HG03575 (cell line): ENCODE measurements around the gene OR52L1.

Source experiments
- ATAC-seq: cut with Tn5 transposase; IDR thresholded peaks from one replicate; pipeline ENCODE4 v1.9.1; 2021; ENCODE audit not compliant: unreplicated experiment, insufficient number of reproducible peaks, low FRiP score; ENCODE audit errors: extremely low read depth

Gene OR52L1

DNA sequence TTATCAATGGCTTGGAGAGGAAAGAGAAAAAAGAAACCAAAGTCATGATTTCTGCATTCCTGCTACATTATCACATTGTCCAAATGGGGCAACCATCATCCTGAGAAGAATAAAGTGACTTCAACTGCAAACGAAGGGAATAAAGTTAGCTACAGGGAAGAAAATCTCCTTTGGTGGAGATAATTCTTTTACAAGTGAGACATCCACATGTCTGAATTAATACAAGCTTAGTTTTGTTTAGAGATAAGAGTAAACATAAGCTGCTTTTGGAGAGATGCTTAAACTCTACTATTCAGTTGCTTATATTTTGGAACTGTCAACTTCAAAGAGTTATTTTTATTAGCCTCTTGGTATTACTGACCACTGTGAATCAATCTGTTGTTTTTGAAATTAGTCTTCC lies at the start of gene OR52L1:
Gene OR52L1, minus strand, starts transcription at position 101 of the 400 bp plus-strand sequence. Its CDS starts 55 bp downstream, at position 46.
- ATAC-seq = no peak

DNA sequence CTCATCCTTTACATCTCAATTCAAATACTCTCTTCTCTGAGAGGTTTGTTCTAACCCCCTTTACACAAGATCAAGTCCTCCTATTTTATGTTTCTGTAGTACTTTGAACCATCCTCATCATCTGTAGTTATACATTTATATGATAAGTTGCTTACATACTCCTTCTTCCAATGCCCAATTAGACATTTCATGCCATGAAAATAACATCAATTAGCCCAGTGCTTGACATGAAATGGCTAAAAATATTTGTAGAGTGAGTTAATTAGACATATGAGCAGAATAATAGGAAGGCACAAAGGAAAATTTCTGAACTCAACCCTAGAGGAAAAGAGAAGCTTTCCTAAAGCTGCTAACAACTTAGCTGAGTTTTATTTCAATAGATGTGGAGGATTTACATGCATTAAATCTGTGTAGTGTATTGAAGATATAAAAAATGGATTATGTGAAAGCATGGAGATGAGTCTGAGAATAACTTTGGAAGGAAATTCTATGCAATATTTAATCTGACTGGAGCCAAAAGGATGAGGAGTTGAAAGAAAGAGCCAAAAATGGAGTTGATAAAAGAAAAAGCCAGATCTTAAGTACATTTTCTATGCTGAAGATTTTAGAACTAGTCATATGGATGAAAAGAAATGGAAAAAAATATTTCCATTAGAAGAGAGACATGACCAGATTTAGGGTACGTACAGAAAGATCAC lies 44.1 kb upstream of the OR52L1 start, which contains the start of gene OR56A1:
Gene OR56A1, minus strand, starts transcription at position 51 of the 698 bp plus-strand sequence. CDS start 3,066 bp downstream, outside the sequence.
- ATAC-seq = no peak

DNA sequence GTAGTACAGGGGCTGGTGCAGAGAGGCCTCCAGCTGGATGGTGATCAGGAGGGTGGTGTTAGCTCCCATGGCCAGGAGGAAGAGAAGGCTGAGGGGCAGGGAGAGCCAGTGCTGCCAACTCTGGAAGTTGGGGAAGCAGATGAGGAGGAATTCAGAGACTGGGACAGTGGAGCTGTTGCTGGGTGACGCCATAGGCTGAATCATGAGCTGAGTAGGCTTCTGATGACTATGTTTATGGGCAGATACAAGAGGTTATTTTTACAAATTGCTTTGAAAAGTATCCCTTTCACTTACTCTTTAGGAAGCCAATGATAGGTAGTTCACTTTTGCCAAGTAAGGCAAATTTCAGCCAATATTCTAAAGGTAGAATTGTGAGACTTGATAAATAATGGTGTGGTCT lies 40.7 kb upstream of the OR52L1 start:
- no peak for ATAC-seq

DNA sequence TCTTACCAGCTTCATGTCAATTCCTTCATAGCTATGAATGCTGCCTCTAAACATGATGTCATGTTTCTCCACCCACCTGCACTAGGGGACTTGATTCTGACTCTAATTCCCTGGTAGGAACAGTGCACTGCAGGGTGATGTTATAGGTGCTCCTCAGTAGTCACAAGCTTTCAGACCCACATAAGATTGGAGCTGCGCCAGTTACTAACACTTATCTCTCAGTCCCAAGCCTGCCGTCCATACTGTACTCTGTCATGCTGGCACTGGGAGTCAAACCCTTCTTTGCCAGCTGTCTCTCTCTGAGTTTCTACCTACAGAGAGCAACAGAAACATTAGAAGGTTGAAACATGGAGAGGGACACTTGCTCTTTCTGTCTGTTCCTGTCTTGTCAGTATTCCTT lies 38.3 kb upstream of the OR52L1 start:
- ATAC-seq = no peak

DNA sequence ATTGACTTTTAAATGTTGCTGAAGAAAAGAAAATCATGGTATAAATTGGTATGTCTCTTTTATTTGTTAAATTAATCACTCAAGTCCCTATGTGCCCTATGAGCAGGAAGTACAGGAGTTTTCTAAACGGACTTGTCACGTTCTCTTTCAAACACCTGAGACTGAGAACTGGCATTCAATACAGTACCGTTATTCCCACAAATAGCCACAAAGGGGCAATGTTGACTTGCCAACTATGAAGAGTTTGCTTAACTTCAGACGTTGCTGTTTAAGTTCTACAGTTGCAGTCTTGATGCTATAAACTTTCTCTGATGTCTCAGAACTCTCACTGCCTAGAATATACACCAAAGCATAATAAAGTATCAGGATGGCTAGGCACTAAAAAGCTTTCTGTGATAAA lies 36.2 kb upstream of the OR52L1 start:
- no peak for ATAC-seq

DNA sequence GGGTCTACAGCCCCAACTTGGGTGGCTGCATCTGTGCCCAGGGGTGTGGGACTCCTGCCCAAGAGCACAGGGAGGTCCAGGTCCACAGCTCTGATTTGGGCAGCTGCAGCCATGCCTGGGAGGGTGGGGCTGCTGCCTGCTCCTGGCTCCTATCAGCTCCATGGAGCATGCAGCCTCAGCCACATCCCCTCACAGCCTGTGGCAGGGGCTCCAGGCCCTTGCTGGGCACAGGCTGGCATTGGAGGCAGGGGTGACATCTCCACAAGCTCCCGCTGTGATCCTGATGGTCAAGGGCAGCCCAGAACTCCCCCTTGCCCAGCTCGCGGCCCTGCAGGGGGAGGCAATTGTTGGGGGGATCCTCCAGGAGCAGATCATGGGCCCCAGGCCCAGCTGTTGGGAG lies 26.3 kb upstream of the OR52L1 start:
- ATAC-seq = no peak

DNA sequence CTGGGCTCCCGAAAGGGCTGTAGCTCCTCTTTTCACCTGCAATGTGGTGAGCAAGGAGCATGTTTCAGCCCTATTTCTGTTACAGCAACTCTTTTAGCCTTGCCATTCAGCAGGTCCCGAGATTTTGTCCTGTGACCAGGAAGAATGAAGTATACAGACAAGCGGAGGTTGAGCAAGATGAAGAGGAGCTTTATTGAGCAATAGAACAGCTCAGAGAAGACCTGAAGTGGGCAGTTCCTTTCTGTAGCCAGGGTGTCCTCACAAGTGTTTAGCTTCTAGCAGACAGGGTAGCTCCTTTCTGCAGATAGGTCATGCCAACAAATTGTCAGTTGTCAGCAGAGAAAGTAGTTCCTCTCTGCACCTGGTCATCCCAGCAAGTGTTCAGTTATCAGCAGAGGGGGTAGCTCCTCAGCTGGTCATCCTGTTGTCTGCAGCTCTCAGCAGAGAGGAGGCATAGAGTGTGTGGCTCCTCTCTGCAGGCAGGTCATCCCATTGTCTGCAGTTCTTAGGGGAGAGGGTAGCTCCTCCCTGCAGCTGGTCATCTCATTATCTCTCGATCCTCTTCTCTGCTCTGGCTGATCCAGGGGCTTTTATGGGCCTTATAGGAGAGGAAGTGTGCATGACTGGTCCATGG lies 25.4 kb upstream of the OR52L1 start:
- ATAC-seq = no peak

DNA sequence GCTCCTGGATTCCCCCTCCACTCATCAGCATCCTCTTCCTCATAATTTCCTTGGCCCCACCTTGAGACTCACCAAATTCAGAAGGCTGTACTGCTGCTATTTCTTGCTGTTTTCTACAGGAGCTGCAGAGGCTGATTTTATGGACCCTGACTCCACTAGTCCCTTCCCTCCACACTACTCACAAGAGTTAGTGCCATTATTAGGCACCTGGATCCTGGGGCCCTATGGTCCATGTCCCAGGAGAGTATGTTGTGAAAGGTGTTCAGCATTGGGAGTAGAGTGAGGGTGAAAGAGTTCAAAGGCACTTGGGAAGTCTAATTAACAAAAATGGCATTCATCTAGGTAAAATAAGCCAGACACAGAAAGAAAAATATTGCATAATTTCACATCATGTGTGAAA lies 20.1 kb upstream of the OR52L1 start, which contains the start of gene OR56A4:
Gene OR56A4, minus strand, starts transcription at position 101 of the 400 bp plus-strand sequence. CDS start 3,954 bp downstream, outside the sequence.
- ATAC-seq = no peak

DNA sequence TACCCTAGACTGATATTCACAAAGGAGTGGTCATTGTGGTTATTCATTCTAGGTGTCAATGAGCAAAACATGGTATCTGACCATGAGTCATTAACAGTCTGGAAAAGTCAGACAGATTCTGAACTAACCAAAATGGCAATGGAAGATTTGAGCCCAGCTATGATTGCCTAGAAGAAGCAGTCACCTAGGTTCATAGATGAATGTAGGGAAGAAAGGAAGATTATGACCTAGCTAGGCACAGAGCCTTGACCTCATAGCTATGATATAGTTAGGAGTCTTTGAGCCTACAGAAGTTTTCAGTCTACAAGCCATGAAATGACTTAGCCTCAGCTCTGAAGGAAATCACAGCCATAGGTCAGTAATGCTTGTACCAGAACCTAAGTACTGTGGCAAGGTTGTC lies 19.6 kb upstream of the OR52L1 start:
- ATAC-seq = no peak

DNA sequence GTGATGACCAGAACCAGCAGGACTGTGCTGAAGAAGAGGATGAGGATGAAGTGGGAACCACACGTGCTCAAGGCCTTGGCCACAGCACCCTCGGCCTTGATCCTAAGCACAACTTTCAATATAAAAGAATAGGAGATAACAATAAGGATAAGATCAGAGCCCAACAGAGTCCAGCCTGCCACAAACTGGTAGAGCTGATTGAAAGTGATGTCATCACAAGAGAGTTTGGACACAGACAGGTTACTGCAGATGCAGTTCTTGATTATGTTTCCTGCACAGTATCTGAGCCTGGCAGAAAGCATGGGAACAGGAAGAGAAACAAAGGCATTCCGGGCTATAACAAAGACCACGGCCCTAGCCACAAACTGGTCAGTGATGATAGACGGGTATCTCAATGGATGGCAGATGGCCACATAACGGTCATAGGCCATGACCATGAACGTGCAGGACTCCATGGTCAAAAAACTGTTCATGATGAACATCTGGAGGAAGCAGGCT lies 15.5 kb upstream of the OR52L1 start:
- no peak for ATAC-seq

DNA sequence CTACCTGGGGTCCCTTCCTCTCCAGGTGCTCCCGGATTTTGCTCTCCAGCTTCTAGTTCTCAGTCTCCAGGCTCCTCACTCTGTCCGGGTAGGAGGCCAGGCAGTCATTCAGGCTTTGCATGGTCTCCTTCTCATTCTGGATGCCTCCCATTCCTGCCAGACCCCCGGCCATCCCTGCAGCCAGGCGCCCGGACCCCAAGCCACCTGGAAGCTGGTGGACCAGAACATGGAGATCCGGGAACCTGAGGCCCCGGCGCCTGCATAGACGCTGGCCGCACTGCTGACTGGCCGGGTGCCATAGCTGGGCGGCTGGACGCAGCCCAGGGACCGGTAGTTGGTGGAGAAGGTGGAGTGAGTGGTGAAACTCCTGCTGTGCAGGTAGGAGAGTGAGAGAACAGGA lies 8.0 kb upstream of the OR52L1 start:
- no peak for ATAC-seq

DNA sequence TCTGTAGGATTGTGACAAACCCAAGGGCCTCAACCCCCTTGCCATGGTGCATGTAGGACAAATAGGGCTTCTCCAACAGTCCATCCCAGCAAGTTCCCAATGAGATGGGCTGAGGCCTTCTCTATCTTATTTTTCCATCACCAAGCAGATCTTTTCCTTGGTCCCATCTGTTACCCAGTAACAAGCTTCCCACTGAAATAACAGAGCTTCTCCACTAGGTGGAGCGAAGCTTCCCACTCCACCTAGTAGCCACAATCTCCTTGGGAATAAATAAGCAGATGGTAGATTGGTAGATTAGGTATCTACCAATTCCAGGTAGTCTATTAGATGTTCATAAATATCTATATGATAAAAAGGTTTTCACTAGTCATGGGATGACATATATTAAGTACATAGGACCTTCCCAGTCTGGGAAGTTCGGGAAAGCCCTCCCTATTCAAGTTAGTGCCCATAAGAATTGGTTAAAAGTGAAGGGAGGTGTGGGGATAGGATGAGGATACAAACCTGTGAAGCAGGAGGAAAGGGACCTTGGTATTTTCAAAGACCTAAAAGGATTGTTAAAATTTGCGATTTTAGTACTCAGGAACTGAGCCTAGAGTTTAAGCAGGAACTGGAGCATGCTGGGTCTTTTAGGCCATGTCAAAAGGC lies 5.9 kb upstream of the OR52L1 start:
- ATAC-seq = no peak

DNA sequence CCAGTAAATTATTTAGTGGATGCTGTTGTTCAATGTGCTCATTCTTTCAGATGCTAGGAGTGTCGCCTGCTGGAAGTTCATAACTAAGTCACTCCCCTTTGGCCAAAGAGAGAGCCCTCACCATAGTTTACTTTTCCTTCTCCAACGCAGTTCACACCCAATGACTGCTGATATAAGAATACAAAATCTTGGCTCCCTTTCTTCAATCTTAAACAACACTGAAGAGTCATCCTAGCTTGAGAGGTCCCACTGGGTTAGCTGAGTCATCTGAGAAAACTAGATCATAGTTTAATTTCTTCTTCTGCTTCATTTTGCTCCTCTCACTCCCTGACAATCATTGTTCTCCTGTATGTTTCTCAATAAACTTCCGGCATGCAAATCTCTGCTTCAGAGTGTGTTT lies 5.4 kb upstream of the OR52L1 start:
- ATAC-seq = no peak

DNA sequence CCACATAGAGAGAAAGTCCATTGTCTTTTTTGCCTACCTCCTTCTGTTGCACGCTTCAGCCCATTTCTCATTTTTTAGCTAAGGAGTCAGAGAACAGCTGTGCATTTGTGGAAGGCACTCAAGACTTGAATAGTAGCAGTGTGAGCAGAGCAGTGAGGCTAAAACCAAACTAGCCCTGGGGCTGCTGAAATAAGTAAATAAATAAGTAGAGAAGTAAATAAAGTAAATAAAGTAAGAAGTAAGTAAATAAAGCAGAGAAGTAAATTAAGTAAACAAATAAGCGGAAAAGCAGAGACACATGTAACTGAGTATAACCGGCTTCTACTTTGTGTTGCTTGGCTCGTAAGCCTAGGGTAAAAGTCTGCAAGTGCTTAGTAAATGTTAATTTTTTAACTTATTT lies 2.4 kb upstream of the OR52L1 start:
- ATAC-seq = no peak

DNA sequence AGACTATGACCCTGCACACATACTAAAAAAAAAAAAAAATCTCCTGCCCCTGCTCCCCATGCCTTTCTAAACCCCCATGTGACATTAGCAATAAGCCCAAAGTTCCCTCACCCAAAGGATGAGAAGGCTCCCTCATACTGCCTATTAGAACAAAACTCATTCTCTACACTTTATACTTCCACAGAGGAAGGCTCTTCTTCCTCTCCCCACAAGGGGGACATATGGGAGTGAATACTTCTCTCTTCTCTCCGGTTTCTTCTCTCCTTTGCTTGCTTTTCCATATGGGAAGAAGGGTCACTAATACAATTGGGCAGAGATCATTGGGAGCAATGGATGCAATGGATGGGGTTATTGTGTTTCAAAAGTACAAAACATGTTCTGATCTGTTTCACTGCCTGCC lies 3.3 kb downstream of the OR52L1 start:
- ATAC-seq = no peak

DNA sequence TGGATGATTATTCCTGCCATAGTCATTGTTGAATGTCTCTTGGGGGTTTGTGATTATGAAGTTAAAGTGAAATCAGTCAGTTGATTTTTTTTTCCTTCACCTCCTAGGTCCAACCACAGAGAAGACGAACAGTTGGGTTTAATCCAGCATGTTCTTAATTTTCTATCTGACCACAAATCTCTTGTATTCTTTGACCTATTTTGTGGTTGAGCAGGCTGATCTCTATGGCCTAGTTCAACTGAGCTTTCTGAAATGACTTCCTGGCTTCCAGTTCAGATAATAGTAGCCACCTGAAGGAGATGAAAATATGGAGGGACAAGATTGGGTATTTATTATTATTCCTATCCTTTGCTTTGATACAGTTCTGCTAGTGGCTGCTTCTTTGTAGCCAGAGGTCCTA lies 13.3 kb downstream of the OR52L1 start:
- ATAC-seq = no peak

DNA sequence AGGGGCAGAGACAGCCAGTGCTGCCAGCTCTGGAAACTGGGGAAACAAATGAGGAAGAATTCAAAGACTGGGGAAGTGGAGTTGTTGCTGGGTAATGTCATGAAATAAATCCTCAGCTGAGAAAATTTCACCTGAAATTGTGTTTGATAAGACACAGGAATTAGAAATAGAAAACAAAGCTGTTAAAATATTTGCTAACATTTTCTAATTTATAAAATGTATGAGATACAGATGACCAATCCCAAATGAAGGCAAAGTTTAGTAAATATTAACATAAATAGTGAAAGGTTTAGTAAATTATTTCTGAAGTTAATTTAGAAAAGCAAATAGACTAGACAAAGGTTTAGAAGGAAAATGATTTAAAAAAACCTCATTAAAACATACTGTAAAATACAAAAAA lies 18.4 kb downstream of the OR52L1 start, which contains the start of gene OR56A5:
Gene OR56A5, minus strand, starts transcription at position 101 of the 400 bp plus-strand sequence. Its CDS starts 0 bp downstream, at position 101.
- ATAC-seq = no peak

DNA sequence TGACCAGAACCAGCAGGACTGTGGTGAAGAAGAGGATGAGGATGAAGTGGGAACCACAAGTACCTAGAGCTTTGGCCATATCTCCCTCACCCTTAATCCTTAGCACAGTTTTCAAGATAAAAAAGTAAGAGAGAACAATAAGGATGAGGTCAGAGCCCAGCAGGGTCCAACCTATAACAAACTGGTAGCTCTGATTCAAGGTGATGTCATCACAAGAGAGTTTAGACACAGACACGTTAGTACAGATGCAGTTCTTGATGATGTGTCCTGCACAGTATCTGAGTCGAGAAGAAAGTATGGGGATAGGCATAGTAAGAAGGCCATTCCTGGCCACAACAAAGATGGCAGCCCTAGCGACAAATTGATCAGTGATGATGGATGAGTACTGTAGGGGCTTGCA lies 19.1 kb downstream of the OR52L1 start:
- ATAC-seq = no peak

DNA sequence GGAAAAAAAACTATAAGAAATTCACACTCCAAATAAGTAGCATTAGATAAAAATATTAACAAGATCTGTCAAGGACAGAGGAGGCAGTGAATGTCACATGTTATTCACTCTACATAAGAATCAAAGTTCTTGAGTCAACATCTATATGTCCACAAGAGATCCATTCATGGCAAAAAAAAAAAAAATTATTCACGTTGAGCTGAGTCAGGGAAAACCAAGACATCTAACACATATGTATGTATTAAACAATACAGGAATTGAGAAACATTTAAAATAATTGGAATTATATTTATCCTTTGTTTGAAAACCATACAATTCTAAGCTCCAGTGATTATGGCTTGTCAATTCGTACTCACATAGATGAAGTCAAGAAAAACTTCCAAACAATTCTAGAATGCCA lies 19.8 kb downstream of the OR52L1 start:
- no peak for ATAC-seq
